GM18526 (cell line): Measurements from ENCODE around the gene RGS6.

Experiments
- POLR2A ChIP-seq: IDR thresholded peaks from 3 replicates; pipeline ENCODE4 v1.6.1; 2011; ENCODE audit not compliant: insufficient read length; ENCODE audit errors: extremely low read depth

RGS6 gene

DNA sequence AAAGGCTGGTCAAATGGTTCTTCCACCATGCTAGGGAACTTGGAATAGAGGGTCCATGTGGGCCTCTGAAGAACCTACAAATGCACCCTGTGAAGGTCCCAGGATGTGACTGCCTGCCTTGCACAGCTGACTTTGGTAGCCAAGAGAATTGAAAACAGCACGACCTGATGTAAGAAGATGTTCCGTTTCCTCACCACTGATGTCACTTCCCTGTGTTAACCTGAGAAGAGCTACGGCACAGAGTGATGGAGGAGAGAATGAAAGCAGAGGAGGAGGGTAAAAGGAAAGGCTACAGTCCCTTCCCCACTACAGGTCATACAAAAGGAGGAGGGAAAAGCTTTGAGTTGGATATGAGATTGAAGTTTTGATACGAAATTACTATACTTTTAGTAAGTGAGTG, 328.8 kb downstream of the RGS6 start:
- no peak for TF ChIP-seq POLR2A

GRCh38 chr14:72262771-72263170, 330.5 kb downstream of the RGS6 start:
- TF ChIP-seq POLR2A, result no peak

DNA sequence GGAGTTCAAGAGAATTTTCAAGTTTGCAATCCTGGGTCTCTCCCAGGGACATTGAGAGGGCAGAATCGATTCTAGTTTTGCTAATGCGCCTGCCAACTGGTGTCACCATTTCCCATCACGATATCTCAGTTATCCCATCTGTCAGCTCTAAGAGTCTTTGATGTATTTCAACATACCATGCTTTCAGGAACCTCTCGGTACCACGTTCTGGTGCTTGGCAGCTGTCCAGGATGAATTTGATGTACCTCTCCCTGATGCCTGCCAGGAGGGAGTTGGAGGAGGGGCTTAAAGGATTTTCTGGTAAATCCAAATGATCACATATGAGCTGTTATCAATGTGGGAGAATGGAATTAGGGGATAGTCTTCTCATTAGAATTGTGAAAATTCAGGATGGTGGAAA, 332.5 kb downstream of the RGS6 start:
- TF ChIP-seq POLR2A, result no peak

DNA sequence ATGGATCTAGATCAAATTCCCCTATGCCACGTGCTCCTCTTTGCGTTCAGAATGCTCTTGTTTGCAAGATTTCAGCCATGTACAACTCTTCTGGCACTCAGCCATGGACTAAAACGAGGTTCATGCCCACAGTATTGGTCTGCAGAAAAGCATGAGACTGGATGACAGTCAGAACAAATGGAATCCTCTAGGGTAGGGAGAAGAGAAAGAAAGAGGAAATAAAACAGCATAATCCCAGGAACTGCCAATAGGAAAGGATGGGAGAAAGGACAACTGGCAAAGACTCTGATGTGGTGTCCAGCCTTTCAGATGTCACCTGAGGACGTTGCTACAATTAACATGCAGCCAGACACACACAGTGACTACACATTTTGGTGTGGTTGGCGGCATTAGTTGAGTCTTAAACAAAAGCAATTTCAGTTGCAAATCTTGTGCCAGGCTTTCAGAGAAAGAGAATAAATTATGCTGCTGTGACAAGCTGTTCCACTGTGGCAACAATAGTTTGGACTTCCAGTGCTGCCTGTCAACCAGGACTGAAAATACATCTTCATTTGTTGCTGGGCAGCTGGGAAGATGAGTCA, 338.0 kb downstream of the RGS6 start:
- no peak for TF ChIP-seq POLR2A

GRCh38 chr14:72270749-72271148, 338.5 kb downstream of the RGS6 start:
- TF ChIP-seq POLR2A, result no peak

DNA sequence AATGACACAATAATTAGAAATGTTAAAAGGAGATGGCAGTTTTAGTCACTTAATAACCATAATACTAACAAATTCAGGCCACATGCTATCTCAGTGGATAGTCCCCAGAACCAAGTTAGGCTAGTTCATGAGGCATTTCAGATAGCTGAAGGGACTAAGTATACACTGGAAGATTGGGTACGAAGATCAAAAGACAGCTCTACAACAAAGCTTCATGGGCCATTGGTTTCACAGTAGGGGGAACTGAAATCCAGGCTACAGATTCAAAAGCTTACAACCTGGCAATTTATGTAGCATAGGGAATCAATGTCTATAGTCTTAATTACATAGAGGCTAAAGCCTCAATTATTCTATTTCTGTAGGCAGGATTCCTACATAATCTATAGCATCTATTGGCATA, 343.0 kb downstream of the RGS6 start:
- TF ChIP-seq POLR2A, result no peak

DNA sequence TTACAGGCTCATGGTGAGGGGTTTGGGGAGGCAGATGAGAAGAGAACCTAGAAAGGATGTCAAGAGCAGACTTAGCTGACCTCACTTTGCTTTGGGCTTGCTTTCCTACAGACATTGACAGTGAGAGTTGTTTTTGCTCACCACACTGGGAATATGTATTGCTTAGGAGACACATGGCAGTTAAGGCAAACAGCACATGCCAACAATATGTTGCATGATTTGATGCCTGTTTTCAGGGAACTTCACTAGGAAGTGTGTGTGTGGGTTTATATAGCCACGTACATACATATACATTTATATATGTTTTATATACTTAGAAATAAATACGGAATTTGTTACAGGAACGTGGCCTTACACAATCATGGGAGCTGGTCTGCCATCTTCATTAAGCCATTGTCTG, 346.1 kb downstream of the RGS6 start:
- no peak for TF ChIP-seq POLR2A

- no peak for TF ChIP-seq POLR2A
Measured at GRCh38 chr14:72284176-72284575, 351.9 kb downstream of the RGS6 start.

DNA sequence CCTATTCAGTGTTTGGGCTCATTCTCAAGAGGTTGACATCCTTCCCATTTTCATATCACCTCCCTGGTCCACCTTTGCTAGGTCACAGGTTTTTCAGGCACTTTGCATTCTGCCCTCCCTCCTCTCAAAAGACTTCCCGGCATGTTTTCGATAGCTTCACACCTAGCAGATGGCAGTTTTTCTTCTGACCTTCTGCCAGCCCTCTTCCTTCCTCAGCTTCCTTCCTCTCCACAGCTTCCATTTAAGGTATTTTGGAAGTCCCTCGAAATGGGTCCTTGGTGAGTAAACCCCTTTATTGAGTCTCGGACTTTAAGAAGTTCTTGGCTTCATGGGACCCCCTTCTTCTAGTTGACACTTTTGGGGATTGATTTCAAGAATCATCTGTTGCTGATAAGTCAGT, 358.0 kb downstream of the RGS6 start:
- no peak for TF ChIP-seq POLR2A

DNA sequence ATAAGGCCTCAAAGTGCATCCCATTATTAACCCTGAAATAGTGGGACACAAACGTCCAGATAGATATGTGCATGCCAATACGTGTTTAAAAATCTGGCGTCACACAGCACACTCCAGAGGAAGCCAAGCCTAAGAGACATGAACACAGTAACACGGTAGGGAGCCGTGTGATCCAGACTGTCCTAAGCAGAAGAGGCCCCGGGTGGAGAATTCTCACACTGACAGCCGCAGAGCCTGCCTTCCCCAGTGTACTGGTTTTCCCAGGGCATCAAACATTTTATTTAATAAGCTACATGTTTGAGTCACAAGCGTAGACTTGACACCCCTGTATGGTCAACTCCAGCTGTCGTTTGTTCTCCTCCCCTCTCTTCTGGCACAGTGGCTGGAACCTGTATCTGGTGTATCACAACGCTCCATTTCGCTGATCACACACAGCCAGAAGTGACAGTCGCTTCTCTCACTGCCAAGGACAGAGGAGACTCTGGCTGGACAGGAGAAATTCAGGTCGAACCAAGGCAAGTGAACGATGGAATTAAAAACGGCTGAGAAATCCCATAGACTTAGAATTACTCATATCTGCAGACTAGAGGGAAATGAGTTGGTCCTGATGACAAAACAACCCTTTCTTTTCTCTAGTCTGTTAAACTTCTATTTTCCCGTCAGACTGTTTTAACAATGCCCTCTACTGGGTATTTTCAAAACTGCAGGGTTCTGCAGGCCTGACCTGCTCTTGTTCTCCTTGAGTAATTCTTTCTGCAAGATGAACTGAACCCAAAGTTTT, 359.9 kb downstream of the RGS6 start:
- TF ChIP-seq POLR2A, result no peak

DNA sequence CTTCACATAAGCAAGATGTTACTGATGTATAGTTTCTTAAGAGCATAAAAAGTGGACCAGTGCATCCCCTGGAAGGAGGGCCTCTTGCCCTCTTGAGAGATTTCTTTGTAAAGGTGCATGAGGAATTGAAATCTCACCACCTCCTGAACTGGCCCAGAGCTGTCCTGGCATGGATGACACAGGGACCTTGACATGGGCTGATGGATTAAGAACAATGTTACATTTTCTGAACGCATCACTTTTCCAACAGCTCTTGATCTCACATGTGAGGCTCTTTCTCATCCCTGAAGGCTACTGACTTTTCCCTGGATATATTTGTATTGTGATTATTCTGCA, 360.4 kb downstream of the RGS6 start:
- TF ChIP-seq POLR2A, result no peak

DNA sequence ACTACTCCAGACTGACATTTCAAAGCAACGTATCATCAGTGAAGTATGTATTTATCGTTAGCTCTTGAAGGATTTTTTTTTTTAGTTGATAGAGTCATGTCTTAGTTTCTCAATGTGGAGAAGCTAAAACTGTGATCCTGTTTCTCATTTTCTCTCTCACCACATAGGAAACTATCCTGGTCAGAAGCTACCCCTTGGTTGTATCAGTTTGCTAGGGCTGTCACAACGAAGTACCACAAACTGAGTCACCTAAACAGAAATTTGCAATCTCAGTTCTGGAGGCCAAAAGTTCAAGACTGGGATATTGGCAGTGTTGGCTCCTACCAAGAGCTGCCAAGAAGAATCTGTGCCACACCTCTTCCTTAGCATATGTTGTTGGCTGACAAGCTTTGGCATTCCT, 369.1 kb downstream of the RGS6 start:
- TF ChIP-seq POLR2A, result no peak

GRCh38 chr14:72303930-72304329, 371.7 kb downstream of the RGS6 start:
- TF ChIP-seq POLR2A, result no peak

DNA sequence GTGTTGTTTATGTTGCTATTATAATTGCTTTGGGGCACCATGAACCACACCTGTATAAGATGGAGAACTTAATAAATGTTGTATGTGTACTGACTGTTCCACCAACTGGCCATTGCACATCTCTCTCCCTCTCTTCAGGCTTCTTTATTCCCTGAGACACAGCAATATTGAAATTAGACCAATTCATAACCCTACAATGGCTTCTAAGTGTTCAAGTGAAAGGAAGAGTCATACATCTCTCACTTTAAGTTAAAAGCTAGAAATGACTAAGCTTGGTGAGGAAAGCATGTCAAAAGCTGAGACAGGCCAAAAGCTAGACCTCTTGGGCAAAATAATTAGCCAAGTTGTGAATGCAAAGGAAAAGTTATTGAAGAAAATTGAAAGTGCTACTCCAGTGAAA, 373.3 kb downstream of the RGS6 start:
- TF ChIP-seq POLR2A, result no peak

GRCh38 chr14:72308967-72309485, 376.8 kb downstream of the RGS6 start:
- no peak for TF ChIP-seq POLR2A

- TF ChIP-seq POLR2A, result no peak
Measured at GRCh38 chr14:72311116-72311515, 378.9 kb downstream of the RGS6 start.

DNA sequence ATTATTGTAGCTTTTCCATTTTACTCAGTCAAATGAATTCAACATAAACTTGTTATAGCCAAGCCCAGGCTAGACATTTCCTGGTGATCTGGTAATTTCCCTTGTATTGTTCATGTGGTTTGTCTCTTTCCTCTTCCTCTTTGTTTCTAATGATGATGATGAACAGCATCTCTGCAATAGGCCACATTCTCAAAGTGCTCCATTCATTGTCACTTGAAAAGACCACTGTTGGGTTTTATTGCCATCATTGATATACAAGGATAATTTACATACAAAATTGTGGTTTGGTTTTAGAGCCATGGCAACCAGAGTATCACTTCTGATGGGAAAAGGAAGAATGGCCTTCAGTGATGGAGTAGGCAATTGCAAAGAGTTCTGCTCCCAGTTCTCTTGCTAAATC, 379.3 kb downstream of the RGS6 start:
- TF ChIP-seq POLR2A, result no peak
